ENCODE data around the gene RAPGEF1. TPM values are rescaled to one million over a fixed set of nuclear protein-coding genes. Genes with fewer than 3 reads are reported as not detected.

Gene RAPGEF1
- total RNA-seq, 1 donor from 2014 or later = 33.3 TPM

GRCh38 chr9:131745610-131746009, 5.7 kb upstream of the RAPGEF1 start:
- H3K4me1 Mint-ChIP-seq = no peaks in the 10 kb centered on the region
- H3K27ac Mint-ChIP-seq = no peak overlapping the region

GRCh38 chr9:131744720-131745201, 4.9 kb upstream of the RAPGEF1 start:
- H3K4me1 ChIP-seq = no peaks in the 10 kb centered on the region
- Mint-ChIP-seq H3K4me1 (no peaks in the 10 kb centered on the region), H3K36me3 (no peaks in the 10 kb centered on the region), H3K27ac (no peak overlapping the region), H3K4me3 (no peak overlapping the region), H3K9me3 (peaks cover 7% of the 10 kb centered on the region), H3K27me3 (ENCODE audit: insufficient read depth, low read depth) (peaks cover 8% of the 10 kb centered on the region)
- no peak overlapping the region for H2AFZ ChIP-seq (replicated peaks)
- TF ChIP-seq EZH2 (IDR thresholded peaks at IDR 0.05) (no peak), EZH2phosphoT487 (IDR thresholded peaks at IDR 0.05) (no peak)
- TF ChIP-seq, protein P1, sequence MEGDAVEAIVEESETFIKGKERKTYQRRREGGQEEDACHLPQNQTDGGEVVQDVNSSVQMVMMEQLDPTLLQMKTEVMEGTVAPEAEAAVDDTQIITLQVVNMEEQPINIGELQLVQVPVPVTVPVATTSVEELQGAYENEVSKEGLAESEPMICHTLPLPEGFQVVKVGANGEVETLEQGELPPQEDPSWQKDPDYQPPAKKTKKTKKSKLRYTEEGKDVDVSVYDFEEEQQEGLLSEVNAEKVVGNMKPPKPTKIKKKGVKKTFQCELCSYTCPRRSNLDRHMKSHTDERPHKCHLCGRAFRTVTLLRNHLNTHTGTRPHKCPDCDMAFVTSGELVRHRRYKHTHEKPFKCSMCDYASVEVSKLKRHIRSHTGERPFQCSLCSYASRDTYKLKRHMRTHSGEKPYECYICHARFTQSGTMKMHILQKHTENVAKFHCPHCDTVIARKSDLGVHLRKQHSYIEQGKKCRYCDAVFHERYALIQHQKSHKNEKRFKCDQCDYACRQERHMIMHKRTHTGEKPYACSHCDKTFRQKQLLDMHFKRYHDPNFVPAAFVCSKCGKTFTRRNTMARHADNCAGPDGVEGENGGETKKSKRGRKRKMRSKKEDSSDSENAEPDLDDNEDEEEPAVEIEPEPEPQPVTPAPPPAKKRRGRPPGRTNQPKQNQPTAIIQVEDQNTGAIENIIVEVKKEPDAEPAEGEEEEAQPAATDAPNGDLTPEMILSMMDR (IDR thresholded peaks at IDR 0.05) = no peak
- no peak overlapping the region for H3K9ac ChIP-seq
- H3K9me3 ChIP-seq (ENCODE audit: low read depth) = no peaks in the 10 kb centered on the region
- no peak overlapping the region for H3K4me2 ChIP-seq
- no peaks in the 10 kb centered on the region for H4K20me1 ChIP-seq (ENCODE audit: low read depth)
- no peak overlapping the region for H3K4me3 ChIP-seq
- no peaks in the 10 kb centered on the region for H3K36me3 ChIP-seq
- no peak overlapping the region for H3K27ac ChIP-seq
- DNase-seq (ENCODE audit: low spot score) = no peak
- H3K79me2 ChIP-seq (ENCODE audit: low read depth) = no peaks in the 10 kb centered on the region
- H3K27me3 ChIP-seq = no peaks in the 10 kb centered on the region
- no peaks in the 10 kb centered on the region for H3F3A ChIP-seq (ENCODE audit: low read depth)

More at GRCh38 chr9:131745610-131746009, 5.7 kb upstream of the RAPGEF1 start:
- H3K36me3 Mint-ChIP-seq = no peaks in the 10 kb centered on the region
- no peak overlapping the region for H2AFZ ChIP-seq (replicated peaks)
- no peaks in the 10 kb centered on the region for H3K36me3 ChIP-seq
- peaks cover 2% of the 10 kb centered on the region for H3K9me3 Mint-ChIP-seq
- no peaks in the 10 kb centered on the region for H3K79me2 ChIP-seq (ENCODE audit: low read depth)
- no peaks in the 10 kb centered on the region for H3F3A ChIP-seq (ENCODE audit: low read depth)
- H3K9ac ChIP-seq = no peak overlapping the region
- H3K4me2 ChIP-seq = no peak overlapping the region
- H3K4me1 ChIP-seq = no peaks in the 10 kb centered on the region
- H3K4me3 ChIP-seq = no peak overlapping the region
- no peaks in the 10 kb centered on the region for H4K20me1 ChIP-seq (ENCODE audit: low read depth)
- no peak for DNase-seq (ENCODE audit: low spot score)
- H3K9me3 ChIP-seq (ENCODE audit: low read depth) = no peaks in the 10 kb centered on the region
- no peak overlapping the region for H3K4me3 Mint-ChIP-seq
- no peak overlapping the region for H3K27ac ChIP-seq
- no peaks in the 10 kb centered on the region for H3K27me3 ChIP-seq
- no peak for TF ChIP-seq EZH2 (IDR thresholded peaks at IDR 0.05)
- H3K27me3 Mint-ChIP-seq (ENCODE audit: insufficient read depth, low read depth) = peaks cover 5% of the 10 kb centered on the region

DNA sequence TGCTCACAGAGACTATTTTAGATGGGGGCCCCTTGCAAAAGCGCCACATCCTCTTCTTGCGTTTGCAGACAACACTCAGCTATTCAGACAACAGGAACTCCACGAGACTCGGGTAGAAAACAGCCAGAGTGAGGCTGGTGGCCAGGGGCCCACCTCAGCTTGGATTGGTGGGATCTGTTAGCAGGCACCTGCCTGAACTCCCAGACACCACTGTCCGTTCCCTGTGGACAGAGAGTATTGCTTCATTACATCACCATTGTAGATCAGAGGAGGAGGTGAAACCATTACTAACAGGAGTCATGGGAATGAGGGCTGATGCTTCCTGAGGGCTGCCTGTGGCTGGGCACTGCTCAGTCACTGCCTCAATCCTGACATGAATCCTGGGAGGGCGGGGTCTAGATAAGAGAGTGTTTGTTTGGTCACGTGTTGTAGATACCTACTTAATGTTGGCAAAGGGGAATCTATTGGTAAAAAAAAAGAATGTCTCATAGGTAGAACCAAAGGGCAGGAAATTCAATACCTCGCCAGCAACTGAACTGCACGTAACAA, 4.4 kb upstream of the RAPGEF1 start:
- Mint-ChIP-seq H3K4me1 (no peaks in the 10 kb centered on the region), H3K4me3 (no peak overlapping the region), H3K27ac (no peak overlapping the region), H3K9me3 (peaks cover 7% of the 10 kb centered on the region), H3K27me3 (ENCODE audit: insufficient read depth, low read depth) (peaks cover 6% of the 10 kb centered on the region), H3K36me3 (no peaks in the 10 kb centered on the region)
- Histone ChIP-seq H3K4me3 (no peak overlapping the region), H3K36me3 (no peaks in the 10 kb centered on the region), H4K20me1 (ENCODE audit: low read depth) (no peaks in the 10 kb centered on the region), H3K27me3 (no peaks in the 10 kb centered on the region), H2AFZ (replicated peaks) (no peak overlapping the region), H3K79me2 (ENCODE audit: low read depth) (peaks cover 3% of the 10 kb centered on the region), H3K9me3 (ENCODE audit: low read depth) (no peaks in the 10 kb centered on the region), H3K4me1 (no peaks in the 10 kb centered on the region), H3F3A (ENCODE audit: low read depth) (no peaks in the 10 kb centered on the region), H3K4me2 (no peak overlapping the region), H3K9ac (no peak overlapping the region), H3K27ac (no peak overlapping the region)
- TF ChIP-seq, protein P1 (IDR thresholded peaks at IDR 0.05) = no peak
- TF ChIP-seq EZH2phosphoT487 (IDR thresholded peaks at IDR 0.05) (no peak), EZH2 (IDR thresholded peaks at IDR 0.05) (no peak)
- no peak for DNase-seq (ENCODE audit: low spot score)

GRCh38 chr9:131743501-131743900, 3.6 kb upstream of the RAPGEF1 start:
- Histone ChIP-seq H3K4me1 (peaks cover 4% of the 10 kb centered on the region), H3F3A (ENCODE audit: low read depth) (no peaks in the 10 kb centered on the region), H3K79me2 (ENCODE audit: low read depth) (peaks cover 10% of the 10 kb centered on the region), H3K27ac (no peak overlapping the region), H2AFZ (replicated peaks) (no peak overlapping the region), H3K9ac (no peak overlapping the region), H3K36me3 (no peaks in the 10 kb centered on the region), H3K27me3 (no peaks in the 10 kb centered on the region), H4K20me1 (ENCODE audit: low read depth) (no peaks in the 10 kb centered on the region), H3K4me3 (no peak overlapping the region), H3K4me2 (no peak overlapping the region), H3K9me3 (ENCODE audit: low read depth) (no peaks in the 10 kb centered on the region)
- TF ChIP-seq EZH2phosphoT487 (IDR thresholded peaks at IDR 0.05) (no peak), EZH2 (IDR thresholded peaks at IDR 0.05) (no peak)
- TF ChIP-seq, protein P1 (IDR thresholded peaks at IDR 0.05) = no peak
- H3K4me1 Mint-ChIP-seq = peaks cover 7% of the 10 kb centered on the region
- no peaks in the 10 kb centered on the region for H3K36me3 Mint-ChIP-seq
- H3K9me3 Mint-ChIP-seq = peaks cover 7% of the 10 kb centered on the region
- H3K27me3 Mint-ChIP-seq (ENCODE audit: insufficient read depth, low read depth) = peaks cover 9% of the 10 kb centered on the region
- DNase-seq (ENCODE audit: low spot score) = no peak
- H3K27ac Mint-ChIP-seq = no peak overlapping the region
- H3K4me3 Mint-ChIP-seq = no peak overlapping the region
